ENCODE results near the gene EHMT1. TPM values are rescaled to one million over a fixed set of nuclear protein-coding genes. Genes with fewer than 3 reads are reported as not detected.

EHMT1 gene
- total and polyA plus RNA-seq, 2 donors (not counting 1 experiment from before 2014, with no cell fraction given) = 101 to 394 TPM

- H3K36me3 ChIP-seq (replicated peaks in 1 of 2; ENCODE audit: control extremely low read depth in 1 of 2, control insufficient read depth in 1 of 2, extremely low read depth in 1 of 2, insufficient read depth in 2 of 2, low read length in 1 of 2) = peaks cover 12 to 42% of the 10 kb centered on the region in 2 experiments
- ATAC-seq (ENCODE audit: low read depth) (no peak), DNase-seq (no peak)
- H3K4me3 ChIP-seq (ENCODE audit: control extremely low read depth in 1 of 5, extremely low read depth in 1 of 5, insufficient read depth in 1 of 5, low read depth in 2 of 5, low read length in 4 of 5) = no peak overlapping the region
- WGBS (ENCODE audit: insufficient coverage) = 95% methylated on average over 22 of the region's 27 CpGs
- H3K9ac ChIP-seq (ENCODE audit: low read length) = no peak overlapping the region
- peaks cover 28 to 32% of the 10 kb centered on the region in 2 donors for H3K4me1 ChIP-seq (ENCODE audit: control insufficient read depth in 2 of 2, insufficient read depth in 2 of 2, low read length in 2 of 2)
- peak overlapping the region in 1 of 2 donors; percentile 26 for H3K27ac ChIP-seq (ENCODE audit: low read length in 2 of 2)
- H3K79me2 ChIP-seq (ENCODE audit: control insufficient read depth, insufficient read depth, low read length) = peaks cover 29% of the 10 kb centered on the region
- ChIA-PET CTCF (no interaction called here), POLR2A (no interaction called here)
- TF ChIP-seq CTCF (IDR thresholded peaks at IDR 0.05) = no peak
- TF ChIP-seq EZH2 (IDR thresholded peaks at IDR 0.05; ENCODE audit: borderline replicate concordance, insufficient read depth, low read depth, low read length, poor library complexity, severe bottlenecking) = no peak
- no peaks in the 10 kb centered on the region for H3K27me3 ChIP-seq (replicated peaks in 1 of 4; ENCODE audit: control extremely low read depth in 1 of 4, control insufficient read depth in 3 of 4, insufficient read depth in 4 of 4, low read length in 3 of 4)
- H3K4me2 ChIP-seq (replicated peaks; ENCODE audit: low read depth, low read length, poor library complexity, severe bottlenecking) = no peak overlapping the region
- Mint-ChIP-seq H3K27me3 (no peaks in the 10 kb centered on the region), H3K4me1 (peaks cover 33% of the 10 kb centered on the region), H3K9me3 (ENCODE audit: insufficient read depth) (peaks cover 6% of the 10 kb centered on the region), H3K4me3 (no peak overlapping the region), H3K27ac (no peak overlapping the region)
- H2AFZ ChIP-seq (ENCODE audit: insufficient read depth, low read depth, low read length, poor library complexity, severe bottlenecking) = no peak overlapping the region
- intact Hi-C loops (cut with micrococcal nuclease) = no loop called here
- peaks cover 4% of the 10 kb centered on the region for H4K20me1 ChIP-seq (ENCODE audit: control insufficient read depth, insufficient read depth, low read length, poor library complexity, severe bottlenecking)
- H3K9me3 ChIP-seq (ENCODE audit: control extremely low read depth in 1 of 3, control insufficient read depth in 2 of 3, insufficient read depth in 1 of 3, low read length in 2 of 3) = peaks cover 0 to 58% (median 7%) of the 10 kb centered on the region in 3 donors
Measured at GRCh38 chr9:137720571-137721110, 101.8 kb downstream of the EHMT1 start.

- DNase-seq = no peak
- H3K36me3 ChIP-seq (replicated peaks in 1 of 2; ENCODE audit: control extremely low read depth in 1 of 2, control insufficient read depth in 1 of 2, extremely low read depth in 1 of 2, insufficient read depth in 2 of 2, low read length in 1 of 2) = peaks cover 12 to 48% of the 10 kb centered on the region in 2 experiments
- Mint-ChIP-seq H3K4me1 (peaks cover 36% of the 10 kb centered on the region), H3K9me3 (ENCODE audit: insufficient read depth) (peaks cover 4% of the 10 kb centered on the region), H3K27ac (peak overlapping the region; percentile 91), H3K4me3 (no peak overlapping the region), H3K27me3 (no peaks in the 10 kb centered on the region)
- no peak overlapping the region for H3K4me3 ChIP-seq (ENCODE audit: control extremely low read depth in 1 of 5, extremely low read depth in 1 of 5, insufficient read depth in 1 of 5, low read depth in 2 of 5, low read length in 4 of 5)
- peaks cover 0 to 50% (median under 1%) of the 10 kb centered on the region in 3 donors for H3K9me3 ChIP-seq (ENCODE audit: control extremely low read depth in 1 of 3, control insufficient read depth in 2 of 3, insufficient read depth in 1 of 3, low read length in 2 of 3)
- no peak for ATAC-seq (ENCODE audit: low read depth)
- 94% methylated on average over 8 of the region's 12 CpGs for WGBS (ENCODE audit: insufficient coverage)
- no peak overlapping the region for H3K4me2 ChIP-seq (replicated peaks; ENCODE audit: low read depth, low read length, poor library complexity, severe bottlenecking)
- H3K9ac ChIP-seq (ENCODE audit: low read length) = no peak overlapping the region
- ChIA-PET POLR2A (interaction anchor here (0.7 kb wide), 1 partner anchor 41 kb away, joined by 3 read pairs; no protein-coding TSS in a partner anchor), CTCF (interaction anchor here (0.5 to 1.0 kb wide), 7 partner anchors 19 to 51 kb away, joined by 3 to 10 read pairs (median 3); no protein-coding TSS in a partner anchor)
- peaks cover 24 to 30% of the 10 kb centered on the region in 2 donors for H3K4me1 ChIP-seq (ENCODE audit: control insufficient read depth in 2 of 2, insufficient read depth in 2 of 2, low read length in 2 of 2)
- H3K27me3 ChIP-seq (replicated peaks in 1 of 4; ENCODE audit: control extremely low read depth in 1 of 4, control insufficient read depth in 3 of 4, insufficient read depth in 4 of 4, low read length in 3 of 4) = no peaks in the 10 kb centered on the region
- no peak overlapping the region for H2AFZ ChIP-seq (ENCODE audit: insufficient read depth, low read depth, low read length, poor library complexity, severe bottlenecking)
- H4K20me1 ChIP-seq (ENCODE audit: control insufficient read depth, insufficient read depth, low read length, poor library complexity, severe bottlenecking) = peaks cover 5% of the 10 kb centered on the region
- peaks cover 37% of the 10 kb centered on the region for H3K79me2 ChIP-seq (ENCODE audit: control insufficient read depth, insufficient read depth, low read length)
- intact Hi-C loops (cut with micrococcal nuclease) = no loop called here
- peak overlapping the region in 1 of 2 donors; percentile 26 for H3K27ac ChIP-seq (ENCODE audit: low read length in 2 of 2)
- no peak for TF ChIP-seq CTCF (IDR thresholded peaks at IDR 0.05)
- no peak for TF ChIP-seq EZH2 (IDR thresholded peaks at IDR 0.05; ENCODE audit: borderline replicate concordance, insufficient read depth, low read depth, low read length, poor library complexity, severe bottlenecking)
Measured at GRCh38 chr9:137721479-137721878, 102.7 kb downstream of the EHMT1 start.
